HCT116 (cell line): ENCODE measurements around the gene HDLBP. TPM values are rescaled to one million over a fixed set of nuclear protein-coding genes. Genes with fewer than 3 reads are reported as not detected.

Experiments used
- ATAC-seq: fragments of 200-7000 bp; cut with Tn5 transposase; 2 replicates; pipeline ENCODE4 v1.9.1; 2020; ENCODE audit warnings: mild to moderate bottlenecking, moderate library complexity
- BruUV-seq: library from RNA; stranded (reverse); fragments of 400-500 nt; replicated peaks from 2 replicates; lab custom pipeline; 2021; lab: Mats Ljungman, UMichigan
- CTCF ChIA-PET: fragments of 300-600 bp; sonication (Branson Sonifier 250); formaldehyde crosslinking; loops from one replicate; lab custom pipeline; 2021; ENCODE audit warnings: antibody characterized with exemption; lab: Charles Lee
- POLR2A ChIA-PET: fragments of 300-600, 350-600 bp; sonication (Branson Sonifier 250); formaldehyde crosslinking; loops from one replicate; lab custom pipeline; 2021; ENCODE audit warnings: antibody characterized with exemption; lab: Charles Lee
- RAD21 ChIA-PET, 2 experiments: fragments of 300-600 bp; sonication (Branson Sonifier 250); formaldehyde crosslinking; loops; one replicate each; lab custom pipeline; 2023; ENCODE audit warnings: low total read pairs in 2 of 2; ENCODE audit not compliant: uncharacterized antibody in 2 of 2, unreplicated experiment in 2 of 2, low non-redundant PET in 1 of 2; lab: Charles Lee
- DNase-seq: peaks from one replicate; pipeline ENCODE4 v3.0.0-alpha.2; 2010; ENCODE audit warnings: low read depth, low spot score
- H2AFZ ChIP-seq: fragments of 200-600 bp; shearing (Covaris generic), sonication (generic); 2 replicates; pipeline ENCODE4 v1.6.1; 2017; ENCODE audit warnings: low read depth, mixed run types, mixed read lengths, antibody characterized with exemption, low read length; ENCODE audit not compliant: poor library complexity, severe bottlenecking
- H3K27ac ChIP-seq: 2 replicates; pipeline ENCODE4 v1.5.1; 2012; ENCODE audit warnings: low read depth, low read length
- H3K27me3 ChIP-seq: fragments of 200-600 bp; sonication (generic); 2 replicates; pipeline ENCODE4 v1.6.1; 2016; ENCODE audit warnings: mixed run types, low read length, mixed read lengths; ENCODE audit not compliant: insufficient read depth
- H3K36me3 ChIP-seq, 2 experiments: fragments of 200-500 bp in 1 of 2; fragments of 200-600 bp in 1 of 2; sonication (Bioruptor generic) in 1 of 2; sonication (generic) in 1 of 2; 2 replicates each; pipeline versions ENCODE4 v1.5.1 to v1.6.1; 2014 to 2016; ENCODE audit warnings: low read length in 2 of 2, inconsistent platforms in 1 of 2, mixed read lengths in 1 of 2, mixed run types in 1 of 2; ENCODE audit not compliant: insufficient read depth in 2 of 2, control insufficient read depth in 1 of 2
- H3K4me1 ChIP-seq, 2 experiments: fragments of 200-600 bp in 1 of 2; sonication (generic) in 1 of 2; 2 replicates each; pipeline versions ENCODE4 v1.5.1 to v1.6.1; 2012 to 2017; ENCODE audit warnings: low read length in 2 of 2, inconsistent platforms in 1 of 2, mild to moderate bottlenecking in 1 of 2, mixed read lengths in 1 of 2, mixed run types in 1 of 2, moderate library complexity in 1 of 2; ENCODE audit not compliant: insufficient read depth in 2 of 2, control insufficient read depth in 1 of 2
- H3K4me2 ChIP-seq: fragments of 200-600 bp; sonication (generic); 2 replicates; pipeline ENCODE4 v1.6.1; 2017; ENCODE audit warnings: mixed run types, low read length, mixed read lengths
- H3K4me3 ChIP-seq, 2 experiments: fragments of 200-600 bp in 1 of 2; sonication (generic) in 1 of 2; replicated peaks in 1 of 2; 2 replicates each; pipeline ENCODE4 v1.5.1; 2011 to 2016; ENCODE audit warnings: low read length in 2 of 2, control low read depth in 1 of 2, low read depth in 1 of 2, mild to moderate bottlenecking in 1 of 2, mixed read lengths in 1 of 2, mixed run types in 1 of 2
- H3K79me2 ChIP-seq: fragments of 200-600 bp; sonication (generic); 2 replicates; pipeline ENCODE4 v1.6.1; 2017; ENCODE audit warnings: mild to moderate bottlenecking, mixed run types, low read length, moderate library complexity, mixed read lengths; ENCODE audit not compliant: insufficient read depth
- H3K9ac ChIP-seq: fragments of 200-600 bp; sonication (generic); 2 replicates; pipeline ENCODE4 v1.6.1; 2016; ENCODE audit warnings: low read length, mixed read lengths
- H3K9me2 ChIP-seq: fragments of 200-600 bp; sonication (generic), shearing (Covaris generic); 2 replicates; pipeline ENCODE4 v1.6.1; 2017; ENCODE audit warnings: mixed run types, mild to moderate bottlenecking, moderate library complexity; ENCODE audit not compliant: insufficient read depth
- H3K9me3 ChIP-seq, 2 experiments: fragments of 200-500 bp in 1 of 2; fragments of 200-600 bp in 1 of 2; sonication (Bioruptor generic) in 1 of 2; sonication (generic) in 1 of 2; 2 replicates each; pipeline ENCODE4 v1.6.1; 2014 to 2017; ENCODE audit warnings: low read length in 2 of 2, mixed read lengths in 2 of 2, inconsistent platforms in 1 of 2, low read depth in 1 of 2, mild to moderate bottlenecking in 1 of 2, mixed run types in 1 of 2, moderate library complexity in 1 of 2; ENCODE audit not compliant: control insufficient read depth in 1 of 2, insufficient read depth in 1 of 2
- H4K20me1 ChIP-seq: fragments of 200-600 bp; sonication (generic), shearing (Covaris generic); 2 replicates; pipeline ENCODE4 v1.6.1; 2017; ENCODE audit warnings: mixed run types, mild to moderate bottlenecking, moderate library complexity; ENCODE audit not compliant: insufficient read depth
- CBX3 ChIP-seq: IDR thresholded peaks from 2 replicates; pipeline ENCODE4 v1.6.1; 2012; ENCODE audit warnings: low read depth
- CTCF ChIP-seq, 3 experiments: fragments of 200-600 bp in 1 of 3; sonication (generic) in 1 of 3; IDR thresholded peaks in 2 of 3; conservative IDR thresholded peaks in 1 of 3; 2 replicates each; pipeline ENCODE4 v1.5.1; 2012 to 2017; ENCODE audit warnings: low read depth in 2 of 3, low read length in 2 of 3, antibody characterized with exemption in 1 of 3, borderline replicate concordance in 1 of 3, control low read depth in 1 of 3, mild to moderate bottlenecking in 1 of 3, mixed read lengths in 1 of 3, mixed run types in 1 of 3, moderate library complexity in 1 of 3; ENCODE audit not compliant: insufficient read depth in 1 of 3
- ELF1 ChIP-seq: IDR thresholded peaks from 2 replicates; pipeline ENCODE4 v1.6.1; 2012; ENCODE audit warnings: low read depth, borderline replicate concordance
- POLR2A ChIP-seq: IDR thresholded peaks from 2 replicates; pipeline ENCODE4 v1.7.0; 2011; ENCODE audit warnings: borderline replicate concordance; ENCODE audit not compliant: insufficient read depth, insufficient read length; ENCODE audit errors: extremely low read depth
- RAD21 ChIP-seq: IDR thresholded peaks from 2 replicates; pipeline ENCODE4 v1.6.1; 2012; ENCODE audit warnings: low read depth, mild to moderate bottlenecking
- SIN3A ChIP-seq: IDR thresholded peaks from 2 replicates; pipeline ENCODE4 v1.6.1; 2012; ENCODE audit warnings: low read depth
- SP1 ChIP-seq: IDR thresholded peaks from 2 replicates; pipeline ENCODE4 v1.6.1; 2012; ENCODE audit warnings: low read depth
- SRF ChIP-seq: IDR thresholded peaks from 2 replicates; pipeline ENCODE4 v1.6.1; 2012; ENCODE audit warnings: low read depth
- ZFX ChIP-seq: fragments of 450-650 bp; IDR thresholded peaks from 2 replicates; pipeline ENCODE4 v1.6.1; 2017
- ZNF274 ChIP-seq: fragments of 200-500 bp; sonication (Bioruptor generic); IDR thresholded peaks from 2 replicates; pipeline ENCODE4 v1.6.1; 2014; ENCODE audit warnings: mild to moderate bottlenecking, low read depth, low read length, inconsistent platforms
- intact Hi-C: fragments of 100-400 bp; cut with micrococcal nuclease; formaldehyde crosslinking; loops from 2 replicates; pipeline ENCODE4 v1.10.0; 2022
- total RNA-seq: library from RNA; stranded (reverse); gene quantifications from one replicate; pipeline ENCODE4 v1.2.1, GENCODE V29; 2021; ENCODE audit not compliant: unreplicated experiment
- TF ChIP-seq, protein P1 (sequence below): IDR thresholded peaks from 2 replicates; pipeline ENCODE4 v1.6.1; 2011; ENCODE audit warnings: mild to moderate bottlenecking, low read length, moderate library complexity; ENCODE audit not compliant: insufficient replicate concordance; ENCODE audit errors: extremely low read depth

Gene HDLBP
- total RNA-seq, 1 experiment from 2014 or later = 462 TPM

GRCh38 chr2:241189856-241190201 lies 125.6 kb downstream of the HDLBP start:
- intact Hi-C loops = no loop called here
- no peak overlapping the region for H3K27ac ChIP-seq
- no peak overlapping the region for H3K4me3 ChIP-seq
- no peaks in the 10 kb centered on the region for H3K79me2 ChIP-seq
- H2AFZ ChIP-seq = no peak overlapping the region
- ATAC-seq = no peak
- no peaks in the 10 kb centered on the region for H4K20me1 ChIP-seq
- no peaks in the 10 kb centered on the region for H3K27me3 ChIP-seq
- H3K36me3 ChIP-seq = no peaks in the 10 kb centered on the region
- no peaks in the 10 kb centered on the region for H3K9me3 ChIP-seq
- CTCF ChIA-PET = no interaction called here
- TF ChIP-seq ELF1 (no peak), RAD21 (no peak), SP1 (no peak), ZFX (no peak), ZNF274 (no peak), CBX3 (no peak), SRF (no peak), POLR2A (no peak), CTCF (IDR thresholded peaks at IDR 0.05 in 2 of 3, conservative IDR thresholded peaks at IDR 0.05 in 1 of 3; ENCODE audit: borderline replicate concordance in 1 of 3, insufficient read depth in 1 of 3, low read depth in 2 of 3, low read length in 2 of 3) (no peak), SIN3A (no peak)
- TF ChIP-seq, protein P1, sequence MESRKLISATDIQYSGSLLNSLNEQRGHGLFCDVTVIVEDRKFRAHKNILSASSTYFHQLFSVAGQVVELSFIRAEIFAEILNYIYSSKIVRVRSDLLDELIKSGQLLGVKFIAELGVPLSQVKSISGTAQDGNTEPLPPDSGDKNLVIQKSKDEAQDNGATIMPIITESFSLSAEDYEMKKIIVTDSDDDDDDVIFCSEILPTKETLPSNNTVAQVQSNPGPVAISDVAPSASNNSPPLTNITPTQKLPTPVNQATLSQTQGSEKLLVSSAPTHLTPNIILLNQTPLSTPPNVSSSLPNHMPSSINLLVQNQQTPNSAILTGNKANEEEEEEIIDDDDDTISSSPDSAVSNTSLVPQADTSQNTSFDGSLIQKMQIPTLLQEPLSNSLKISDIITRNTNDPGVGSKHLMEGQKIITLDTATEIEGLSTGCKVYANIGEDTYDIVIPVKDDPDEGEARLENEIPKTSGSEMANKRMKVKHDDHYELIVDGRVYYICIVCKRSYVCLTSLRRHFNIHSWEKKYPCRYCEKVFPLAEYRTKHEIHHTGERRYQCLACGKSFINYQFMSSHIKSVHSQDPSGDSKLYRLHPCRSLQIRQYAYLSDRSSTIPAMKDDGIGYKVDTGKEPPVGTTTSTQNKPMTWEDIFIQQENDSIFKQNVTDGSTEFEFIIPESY = no peak
- no TSS peak for BruUV-seq
- RAD21 ChIA-PET = no interaction called here
- POLR2A ChIA-PET = no interaction called here
- H3K4me1 ChIP-seq = no peaks in the 10 kb centered on the region
- H3K4me2 ChIP-seq = no peak overlapping the region
- H3K9ac ChIP-seq = no peak overlapping the region
- no peak for DNase-seq
- H3K9me2 ChIP-seq = no peaks in the 10 kb centered on the region
